GM18526 (cell line): ENCODE data around the gene WDR93.

Experiments
- POLR2A ChIP-seq: IDR thresholded peaks from 3 replicates; pipeline ENCODE4 v1.6.1; 2011; ENCODE audit not compliant: insufficient read length; ENCODE audit errors: extremely low read depth

The WDR93 gene

GRCh38 chr15:89724621-89725020, 34.0 kb downstream of the WDR93 start:
- no peak for TF ChIP-seq POLR2A

GRCh38 chr15:89725064-89725463, 34.5 kb downstream of the WDR93 start:
- no peak for TF ChIP-seq POLR2A

GRCh38 chr15:89728254-89728653, 37.6 kb downstream of the WDR93 start:
- TF ChIP-seq POLR2A: no peak

- TF ChIP-seq POLR2A: no peak
Measured at GRCh38 chr15:89731275-89731674, 40.7 kb downstream of the WDR93 start.

- TF ChIP-seq POLR2A: no peak
Measured at GRCh38 chr15:89732451-89733172, 42.0 kb downstream of the WDR93 start.

GRCh38 chr15:89735773-89736172, 45.2 kb downstream of the WDR93 start:
- no peak for TF ChIP-seq POLR2A

- TF ChIP-seq POLR2A: no peak
Measured at GRCh38 chr15:89740137-89740536, 49.5 kb downstream of the WDR93 start.

GRCh38 chr15:89743011-89743410, 52.4 kb downstream of the WDR93 start:
- TF ChIP-seq POLR2A: no peak

GRCh38 chr15:89743594-89743993, 53.0 kb downstream of the WDR93 start:
- TF ChIP-seq POLR2A: no peak

- TF ChIP-seq POLR2A: no peak
Measured at GRCh38 chr15:89745131-89745530, 54.5 kb downstream of the WDR93 start.

- no peak for TF ChIP-seq POLR2A
Measured at GRCh38 chr15:89745768-89746167, 55.2 kb downstream of the WDR93 start.

- no peak for TF ChIP-seq POLR2A
Measured at GRCh38 chr15:89746386-89746780, 55.8 kb downstream of the WDR93 start.

GRCh38 chr15:89747708-89748682, 57.4 kb downstream of the WDR93 start:
- no peak for TF ChIP-seq POLR2A

GRCh38 chr15:89749054-89749453, 58.4 kb downstream of the WDR93 start:
- no peak for TF ChIP-seq POLR2A

- no peak for TF ChIP-seq POLR2A
Measured at GRCh38 chr15:89749526-89749925, 58.9 kb downstream of the WDR93 start.

GRCh38 chr15:89749951-89750559, 59.4 kb downstream of the WDR93 start:
- TF ChIP-seq POLR2A: no peak
